GM12864 (cell line): ENCODE results near the gene CWC22.
"Not testable (repeated sequence)": the region's sequence is repeated elsewhere in the genome, so short reads cannot be mapped to it uniquely, and the experiment has no call there.

ENCODE experiments used
- DNase-seq: peaks from one replicate; pipeline ENCODE4 v3.0.0-alpha.2; 2011; ENCODE audit warnings: low read depth
- H3K4me3 ChIP-seq: 2 replicates; pipeline ENCODE4 v1.5.1; 2011; ENCODE audit warnings: mild to moderate bottlenecking, low read depth, low read length, control low read depth
- TF ChIP-seq, protein P1 (sequence below): IDR thresholded peaks from 2 replicates; pipeline ENCODE4 v1.5.1; 2011; ENCODE audit warnings: low read depth, mild to moderate bottlenecking, moderate library complexity, low read length, control low read depth, inconsistent platforms; ENCODE audit errors: missing control alignments

CWC22 gene

DNA sequence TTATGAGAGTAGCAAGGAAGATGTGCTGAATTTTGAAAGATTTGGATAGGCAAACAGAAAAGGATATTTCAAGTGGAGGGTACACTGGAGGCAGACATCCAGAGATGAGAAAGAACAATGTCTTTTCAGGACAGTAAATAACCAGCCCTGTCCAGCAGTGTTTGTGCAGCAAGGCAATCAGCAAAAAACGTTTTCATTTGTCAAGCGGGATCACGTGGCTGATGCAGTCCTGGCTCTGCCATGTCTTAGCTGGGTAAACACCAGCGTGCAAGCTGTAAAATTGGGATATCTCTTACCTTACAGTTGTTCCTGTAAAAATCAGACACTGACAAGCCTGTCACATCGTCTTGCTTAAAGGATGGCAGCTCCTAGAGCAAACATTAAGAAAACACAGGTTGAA is 67.8 kb downstream of the CWC22 start:
- no peak overlapping the region for H3K4me3 ChIP-seq
- DNase-seq: no peak
- TF ChIP-seq, protein P1, sequence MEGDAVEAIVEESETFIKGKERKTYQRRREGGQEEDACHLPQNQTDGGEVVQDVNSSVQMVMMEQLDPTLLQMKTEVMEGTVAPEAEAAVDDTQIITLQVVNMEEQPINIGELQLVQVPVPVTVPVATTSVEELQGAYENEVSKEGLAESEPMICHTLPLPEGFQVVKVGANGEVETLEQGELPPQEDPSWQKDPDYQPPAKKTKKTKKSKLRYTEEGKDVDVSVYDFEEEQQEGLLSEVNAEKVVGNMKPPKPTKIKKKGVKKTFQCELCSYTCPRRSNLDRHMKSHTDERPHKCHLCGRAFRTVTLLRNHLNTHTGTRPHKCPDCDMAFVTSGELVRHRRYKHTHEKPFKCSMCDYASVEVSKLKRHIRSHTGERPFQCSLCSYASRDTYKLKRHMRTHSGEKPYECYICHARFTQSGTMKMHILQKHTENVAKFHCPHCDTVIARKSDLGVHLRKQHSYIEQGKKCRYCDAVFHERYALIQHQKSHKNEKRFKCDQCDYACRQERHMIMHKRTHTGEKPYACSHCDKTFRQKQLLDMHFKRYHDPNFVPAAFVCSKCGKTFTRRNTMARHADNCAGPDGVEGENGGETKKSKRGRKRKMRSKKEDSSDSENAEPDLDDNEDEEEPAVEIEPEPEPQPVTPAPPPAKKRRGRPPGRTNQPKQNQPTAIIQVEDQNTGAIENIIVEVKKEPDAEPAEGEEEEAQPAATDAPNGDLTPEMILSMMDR: no peak

DNA sequence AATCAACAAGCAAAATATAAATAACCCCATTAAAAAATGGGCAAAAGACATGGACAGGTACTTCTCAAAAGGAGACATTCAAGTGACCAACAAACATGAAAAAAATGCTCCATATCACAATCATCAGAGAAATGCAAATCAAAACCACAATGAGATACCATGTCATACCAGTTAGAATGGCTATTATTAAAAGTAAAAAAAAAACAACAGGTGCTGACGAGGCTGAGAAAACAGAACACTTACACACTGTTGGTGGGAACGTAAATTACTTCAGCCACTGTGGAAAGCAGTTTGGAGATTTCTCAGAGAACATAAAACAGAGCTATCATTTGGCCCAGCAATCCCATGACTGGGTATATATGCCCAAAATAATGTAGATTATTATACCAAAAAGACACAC is 69.1 kb downstream of the CWC22 start:
- TF ChIP-seq, protein P1: no peak
- DNase-seq: no peak
- no peak overlapping the region for H3K4me3 ChIP-seq

GRCh38 chr2:179936654-179937053 is 70.4 kb downstream of the CWC22 start:
- TF ChIP-seq, protein P1: peak; percentile 59
- peak; percentile 10 for DNase-seq
- no peak overlapping the region for H3K4me3 ChIP-seq

DNA sequence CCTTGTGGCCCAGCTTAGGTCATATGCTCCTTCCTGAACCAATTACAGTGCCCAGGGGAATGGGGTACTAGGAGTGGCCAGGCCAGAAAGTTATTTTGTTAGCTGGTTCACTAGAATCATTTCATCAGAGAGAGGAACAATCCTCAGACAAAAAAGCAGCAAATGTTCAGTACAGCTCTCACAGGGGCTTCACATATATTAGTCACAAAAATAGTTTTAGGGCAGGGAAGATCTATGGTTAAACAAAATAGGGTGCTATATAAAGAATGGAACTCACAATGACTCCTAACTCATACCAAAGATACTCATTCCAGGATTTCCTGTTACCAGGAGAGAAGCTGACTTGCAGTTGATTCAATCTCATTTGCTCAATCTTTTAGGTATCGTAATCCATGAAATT is 71.0 kb downstream of the CWC22 start:
- no peak overlapping the region for H3K4me3 ChIP-seq
- TF ChIP-seq, protein P1: no peak
- DNase-seq: no peak

DNA sequence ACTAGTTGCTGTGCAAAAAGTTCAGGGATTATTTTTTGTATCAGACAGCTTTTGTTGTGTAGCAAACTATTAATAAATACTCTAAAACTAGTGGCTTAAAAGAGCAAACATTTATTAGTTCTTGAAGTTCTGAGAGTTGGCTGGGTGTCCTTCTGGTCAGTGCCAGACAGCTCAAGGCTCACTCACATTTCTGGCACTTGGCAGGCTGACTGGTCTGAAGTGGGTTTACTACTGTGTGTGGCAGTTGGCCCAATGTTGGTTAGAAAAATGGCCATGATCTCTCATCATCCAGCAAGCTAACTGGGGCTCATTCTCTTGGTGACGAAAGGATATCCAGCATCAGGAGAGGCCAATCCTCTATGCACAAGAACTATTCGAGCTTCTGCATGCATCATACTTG is 74.3 kb downstream of the CWC22 start:
- TF ChIP-seq, protein P1: no peak
- no peak overlapping the region for H3K4me3 ChIP-seq
- no peak for DNase-seq

DNA sequence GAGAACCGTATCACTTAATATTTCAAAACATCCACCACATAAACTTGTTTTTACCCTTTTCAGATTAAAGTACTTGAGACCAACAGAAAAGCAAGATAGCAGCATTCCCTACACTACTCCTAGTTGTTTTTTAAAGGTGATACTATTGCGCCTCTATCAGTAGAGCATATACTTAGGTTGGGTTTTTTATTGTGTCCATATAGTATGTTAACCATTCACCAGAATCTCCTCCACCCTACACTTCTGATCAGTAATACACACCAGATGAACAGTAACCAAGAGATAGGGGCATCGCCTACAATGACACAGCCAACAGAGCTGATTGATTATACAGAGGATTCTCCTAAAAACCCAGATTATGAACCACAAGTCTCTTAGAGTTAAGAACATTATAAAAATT is 75.6 kb downstream of the CWC22 start:
- DNase-seq: no peak
- H3K4me3 ChIP-seq: no peak overlapping the region
- TF ChIP-seq, protein P1: no peak

GRCh38 chr2:179929997-179930396 is 77.1 kb downstream of the CWC22 start:
- DNase-seq: not testable (repeated sequence)

DNA sequence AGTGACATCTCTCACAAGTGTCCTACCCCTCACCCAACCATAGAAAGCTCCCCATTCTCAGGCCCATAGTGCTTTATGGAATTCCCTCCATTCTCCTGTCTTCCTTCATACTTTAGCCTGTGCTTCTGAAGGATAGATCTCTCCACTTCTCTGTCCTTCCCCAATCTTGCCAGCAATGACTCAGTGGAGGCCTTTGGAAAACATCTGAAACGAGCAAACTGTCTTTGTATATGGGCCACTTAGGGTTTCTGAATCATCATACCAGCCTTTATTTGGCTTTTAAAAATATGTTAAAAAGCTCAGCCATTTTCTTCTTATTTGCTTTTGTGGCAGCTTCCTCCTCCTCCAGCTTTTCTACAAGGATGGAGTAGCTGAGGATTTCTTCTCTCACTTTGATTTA is 80.1 kb downstream of the CWC22 start:
- H3K4me3 ChIP-seq: no peak overlapping the region
- DNase-seq: no peak
- TF ChIP-seq, protein P1: no peak

More at GRCh38 chr2:179929997-179930396, 77.1 kb downstream of the CWC22 start:
- not testable (repeated sequence) for H3K4me3 ChIP-seq
